Brain microvascular endothelial cell (primary cell): ENCODE measurements around the gene ELAVL1.

Source experiments
- DNase-seq: peaks from one replicate; pipeline ENCODE4 v3.0.0-alpha.2; 2020
- H3K27ac ChIP-seq: fragments of 250-450 bp; sonication (Bioruptor Pico); 2 replicates; pipeline ENCODE4 v1.5.1; 2020; ENCODE audit warnings: mild to moderate bottlenecking, moderate library complexity
- H3K27me3 ChIP-seq: fragments of 250-450 bp; sonication (Bioruptor Pico); replicated peaks from 2 replicates; pipeline ENCODE4 v1.5.1; 2020; ENCODE audit warnings: mild to moderate bottlenecking
- H3K36me3 ChIP-seq: fragments of 250-450 bp; sonication (Bioruptor Pico); replicated peaks from 2 replicates; pipeline ENCODE4 v1.5.1; 2020; ENCODE audit warnings: mild to moderate bottlenecking
- H3K4me3 ChIP-seq: 2 replicates; pipeline ENCODE4 v1.5.1; 2011; ENCODE audit warnings: low read depth, mild to moderate bottlenecking, control low read depth, low read length, moderate library complexity
- in situ Hi-C: cut with HindIII; loops from 2 replicates; pipeline ENCODE4 v1.10.0; 2017; ENCODE audit warnings: low sequenced_read_pairs, low pct_ligation_motif_present
- TF ChIP-seq, protein P1 (sequence below): IDR thresholded peaks from 2 replicates; pipeline ENCODE4 v1.5.1; 2011; ENCODE audit warnings: low read depth, mild to moderate bottlenecking, moderate library complexity, low read length, control low read depth, inconsistent platforms; ENCODE audit errors: missing control alignments

Gene ELAVL1

GRCh38 chr19:7982103-7982502 lies 23.3 kb downstream of the ELAVL1 start:
- Histone ChIP-seq H3K27me3 (no peaks in the 10 kb centered on the region), H3K27ac (no peak overlapping the region), H3K36me3 (peaks cover 32% of the 10 kb centered on the region), H3K4me3 (no peak overlapping the region)
- in situ Hi-C loops, result no loop called here
- no peak for DNase-seq
- TF ChIP-seq, protein P1, sequence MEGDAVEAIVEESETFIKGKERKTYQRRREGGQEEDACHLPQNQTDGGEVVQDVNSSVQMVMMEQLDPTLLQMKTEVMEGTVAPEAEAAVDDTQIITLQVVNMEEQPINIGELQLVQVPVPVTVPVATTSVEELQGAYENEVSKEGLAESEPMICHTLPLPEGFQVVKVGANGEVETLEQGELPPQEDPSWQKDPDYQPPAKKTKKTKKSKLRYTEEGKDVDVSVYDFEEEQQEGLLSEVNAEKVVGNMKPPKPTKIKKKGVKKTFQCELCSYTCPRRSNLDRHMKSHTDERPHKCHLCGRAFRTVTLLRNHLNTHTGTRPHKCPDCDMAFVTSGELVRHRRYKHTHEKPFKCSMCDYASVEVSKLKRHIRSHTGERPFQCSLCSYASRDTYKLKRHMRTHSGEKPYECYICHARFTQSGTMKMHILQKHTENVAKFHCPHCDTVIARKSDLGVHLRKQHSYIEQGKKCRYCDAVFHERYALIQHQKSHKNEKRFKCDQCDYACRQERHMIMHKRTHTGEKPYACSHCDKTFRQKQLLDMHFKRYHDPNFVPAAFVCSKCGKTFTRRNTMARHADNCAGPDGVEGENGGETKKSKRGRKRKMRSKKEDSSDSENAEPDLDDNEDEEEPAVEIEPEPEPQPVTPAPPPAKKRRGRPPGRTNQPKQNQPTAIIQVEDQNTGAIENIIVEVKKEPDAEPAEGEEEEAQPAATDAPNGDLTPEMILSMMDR, result no peak

DNA sequence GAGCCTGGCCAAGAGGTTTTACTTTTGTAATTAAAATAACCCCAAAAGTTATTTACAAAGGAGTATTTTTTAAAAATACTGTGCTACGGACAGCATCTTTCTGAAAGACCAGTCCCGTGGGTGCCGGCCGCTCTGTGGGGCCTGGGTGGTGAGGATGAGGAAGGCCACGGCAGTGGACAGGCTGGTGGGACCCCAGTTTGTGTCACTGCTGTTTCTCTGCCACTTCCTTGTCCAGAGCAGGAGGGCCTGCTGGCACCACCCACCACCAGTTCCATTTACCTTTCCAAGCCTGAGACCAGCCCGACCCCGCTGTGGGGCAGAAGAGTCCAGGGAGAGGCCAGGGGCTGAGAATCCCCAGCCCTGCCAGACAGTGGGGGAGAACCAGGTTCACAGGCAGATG lies 23.8 kb downstream of the ELAVL1 start:
- in situ Hi-C loops, result no loop called here
- TF ChIP-seq, protein P1, result no peak
- Histone ChIP-seq H3K27ac (no peak overlapping the region), H3K36me3 (peaks cover 34% of the 10 kb centered on the region), H3K4me3 (no peak overlapping the region), H3K27me3 (no peaks in the 10 kb centered on the region)
- no peak for DNase-seq

DNA sequence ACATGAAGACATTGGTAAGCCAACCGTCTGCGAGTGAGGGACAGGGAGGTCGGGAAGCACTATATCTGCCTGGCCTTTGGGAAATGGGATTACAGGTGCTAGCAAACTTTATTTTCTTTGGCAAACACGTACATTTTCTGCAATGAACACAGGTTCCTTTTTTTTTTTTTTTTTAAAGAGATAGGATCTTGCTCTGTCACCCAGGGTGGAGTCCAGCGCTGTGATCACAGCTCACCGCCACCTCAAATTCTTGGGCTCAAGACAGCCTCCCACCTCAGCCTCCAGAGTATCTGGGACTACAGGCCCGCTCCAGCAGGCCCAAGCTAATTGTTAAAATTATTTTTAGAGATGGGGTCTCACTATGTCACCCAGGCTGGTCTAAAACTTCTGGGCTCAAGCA lies 24.2 kb downstream of the ELAVL1 start:
- no peak for DNase-seq
- H3K36me3 ChIP-seq, result peaks cover 34% of the 10 kb centered on the region

DNA sequence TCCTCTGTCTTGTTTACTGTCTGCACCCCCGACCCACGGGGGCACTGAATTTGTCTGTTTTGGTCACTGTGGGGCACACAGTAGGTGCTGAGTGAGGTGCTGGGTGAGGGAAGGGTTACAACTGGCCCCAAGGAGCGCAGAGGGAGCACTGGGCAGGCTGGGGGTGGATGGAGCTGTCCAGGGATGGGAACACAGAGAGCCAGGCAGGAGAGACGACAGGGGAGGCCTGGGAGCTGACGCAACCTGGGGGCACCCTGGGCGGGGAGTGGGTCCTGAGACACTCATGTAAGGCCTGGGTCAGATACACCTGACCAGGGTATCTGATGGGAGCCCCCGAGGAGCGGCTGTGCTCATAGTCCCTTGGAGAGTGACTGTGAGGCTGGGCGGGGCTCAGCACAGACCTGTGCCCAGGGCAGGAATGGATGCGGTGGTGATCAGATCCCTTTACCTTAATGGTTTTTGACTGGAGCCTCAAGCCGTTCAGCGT lies 24.8 kb downstream of the ELAVL1 start:
- TF ChIP-seq, protein P1, result no peak
- no peak for DNase-seq
- Histone ChIP-seq H3K36me3 (peaks cover 33% of the 10 kb centered on the region), H3K27ac (no peak overlapping the region), H3K4me3 (no peak overlapping the region), H3K27me3 (no peaks in the 10 kb centered on the region)
- in situ Hi-C loops, result no loop called here

More for the DNA sequence above, 24.2 kb downstream of the ELAVL1 start:
- H3K27me3 ChIP-seq, result no peaks in the 10 kb centered on the region
- in situ Hi-C loops, result no loop called here
- no peak overlapping the region for H3K4me3 ChIP-seq
- TF ChIP-seq, protein P1, result no peak
- no peak overlapping the region for H3K27ac ChIP-seq

- no peaks in the 10 kb centered on the region for H3K27me3 ChIP-seq
- TF ChIP-seq, protein P1, result no peak
- DNase-seq, result no peak
- no peak overlapping the region for H3K4me3 ChIP-seq
- H3K36me3 ChIP-seq, result peaks cover 31% of the 10 kb centered on the region
- in situ Hi-C loops, result no loop called here
- no peak overlapping the region for H3K27ac ChIP-seq
Measured at GRCh38 chr19:7980168-7980567, 25.3 kb downstream of the ELAVL1 start.

- H3K4me3 ChIP-seq, result no peak overlapping the region
- TF ChIP-seq, protein P1, result no peak
- peaks cover 32% of the 10 kb centered on the region for H3K36me3 ChIP-seq
- no peaks in the 10 kb centered on the region for H3K27me3 ChIP-seq
- in situ Hi-C loops, result no loop called here
- DNase-seq, result no peak
- no peak overlapping the region for H3K27ac ChIP-seq
Measured at GRCh38 chr19:7979559-7979958, 25.9 kb downstream of the ELAVL1 start.
